ENCODE results near the gene IFI16.

IFI16 gene

DNA sequence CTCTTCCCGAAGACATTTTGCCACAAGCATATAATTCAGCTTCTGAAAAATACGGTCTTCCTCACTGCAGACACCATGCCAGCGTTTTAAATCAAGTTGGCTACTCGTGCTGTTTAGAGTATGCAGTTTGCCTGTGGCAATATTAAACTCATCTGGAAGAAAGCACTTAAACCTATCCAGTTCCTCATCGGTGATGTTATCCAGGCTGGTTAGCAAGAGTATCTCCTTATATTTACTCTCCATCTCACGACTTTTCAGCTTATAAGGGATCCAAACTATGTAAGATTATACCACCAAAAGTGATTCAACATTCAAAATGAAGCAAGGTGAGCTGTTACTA is 9.7 kb upstream of the IFI16 start:
- Histone ChIP-seq H4K91ac (ENCODE audit: low read depth, low read length) (no peak overlapping the region), H3K79me2 (ENCODE audit: control insufficient read depth, insufficient read depth, low read length, poor library complexity) (no peaks in the 10 kb centered on the region), H3K4me1 (ENCODE audit: control insufficient read depth in 1 of 2, insufficient read depth in 2 of 2, low read length in 2 of 2) (peaks cover 0 to 2% of the 10 kb centered on the region in 2 experiments), H3K4ac (ENCODE audit: low read depth, low read length) (no peak overlapping the region), H3K79me1 (ENCODE audit: low read length) (no peaks in the 10 kb centered on the region), H2AFZ (ENCODE audit: insufficient read depth, low read length, poor library complexity) (no peak overlapping the region), H2BK5ac (ENCODE audit: low read depth, low read length, poor library complexity) (no peak overlapping the region), H3K9me3 (ENCODE audit: insufficient read depth, low read depth, low read length) (no peaks in the 10 kb centered on the region), H2BK120ac (ENCODE audit: insufficient read depth, low read length, poor library complexity) (peak overlapping the region; percentile 17), H2BK12ac (ENCODE audit: low read length) (no peak overlapping the region), H3K27ac (ENCODE audit: low read depth, low read length) (peak overlapping the region; percentile 35), H3K27me3 (ENCODE audit: insufficient read depth, low read length) (no peaks in the 10 kb centered on the region), H3K9ac (ENCODE audit: low read length) (no peak overlapping the region), H3K14ac (ENCODE audit: low read length) (no peak overlapping the region), H3K23ac (ENCODE audit: low read length) (no peak overlapping the region), H3K36me3 (ENCODE audit: control insufficient read depth in 1 of 2, insufficient read depth in 2 of 2, low read length in 2 of 2) (no peaks in the 10 kb centered on the region), H3K4me3 (ENCODE audit: low read depth, low read length) (no peak overlapping the region), H4K12ac (ENCODE audit: low read depth, low read length) (no peak overlapping the region), H2AK5ac (ENCODE audit: low read length) (no peak overlapping the region), H3K4me2 (ENCODE audit: low read length) (peak overlapping the region; percentile 62), H3K18ac (ENCODE audit: low read length) (no peak overlapping the region), H4K8ac (ENCODE audit: low read depth, low read length) (no peak overlapping the region)
- no CpG with 5 or more reads among the region's 6 CpGs for WGBS (ENCODE audit: extremely low coverage, insufficient coverage, insufficient read length)
- no peak for DNase-seq

DNA sequence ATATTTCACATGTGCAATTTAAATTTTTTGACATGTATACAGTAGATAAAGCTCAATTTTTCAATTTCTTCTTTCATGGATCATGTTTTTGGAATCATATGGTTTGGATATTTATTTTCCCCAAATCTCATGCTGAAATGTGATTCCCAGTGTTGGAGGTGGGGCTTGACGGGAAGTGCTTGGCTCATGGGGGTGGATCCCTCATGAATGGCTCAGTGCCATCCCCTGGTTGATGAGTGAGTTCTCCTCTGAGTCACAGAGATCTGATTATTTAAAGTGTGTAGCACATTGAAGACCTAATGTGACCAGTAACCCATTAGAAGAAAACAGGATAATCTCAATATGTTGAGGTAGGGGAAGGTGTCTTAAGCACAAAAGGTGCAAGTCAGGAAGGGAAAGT is 9.1 kb upstream of the IFI16 start:
- Histone ChIP-seq H3K18ac (ENCODE audit: low read length) (no peak overlapping the region), H3K14ac (ENCODE audit: low read length) (no peak overlapping the region), H3K4me1 (ENCODE audit: control insufficient read depth in 1 of 2, insufficient read depth in 2 of 2, low read length in 2 of 2) (peaks cover 0 to 4% of the 10 kb centered on the region in 2 experiments), H3K9me3 (ENCODE audit: insufficient read depth, low read depth, low read length) (no peaks in the 10 kb centered on the region), H4K8ac (ENCODE audit: low read depth, low read length) (no peak overlapping the region), H3K4me3 (ENCODE audit: low read depth, low read length) (no peak overlapping the region), H3K4ac (ENCODE audit: low read depth, low read length) (no peak overlapping the region), H3K23ac (ENCODE audit: low read length) (no peak overlapping the region), H3K27ac (ENCODE audit: low read depth, low read length) (no peak overlapping the region), H2BK120ac (ENCODE audit: insufficient read depth, low read length, poor library complexity) (no peak overlapping the region), H3K9ac (ENCODE audit: low read length) (no peak overlapping the region), H2BK5ac (ENCODE audit: low read depth, low read length, poor library complexity) (no peak overlapping the region), H4K91ac (ENCODE audit: low read depth, low read length) (no peak overlapping the region), H3K79me1 (ENCODE audit: low read length) (no peaks in the 10 kb centered on the region), H4K12ac (ENCODE audit: low read depth, low read length) (no peak overlapping the region), H2BK12ac (ENCODE audit: low read length) (no peak overlapping the region), H3K27me3 (ENCODE audit: insufficient read depth, low read length) (no peaks in the 10 kb centered on the region), H2AK5ac (ENCODE audit: low read length) (no peak overlapping the region), H3K36me3 (ENCODE audit: control insufficient read depth in 1 of 2, insufficient read depth in 2 of 2, low read length in 2 of 2) (no peaks in the 10 kb centered on the region), H2AFZ (ENCODE audit: insufficient read depth, low read length, poor library complexity) (no peak overlapping the region), H3K4me2 (ENCODE audit: low read length) (no peak overlapping the region), H3K79me2 (ENCODE audit: control insufficient read depth, insufficient read depth, low read length, poor library complexity) (no peaks in the 10 kb centered on the region)
- peak in 1 of 2 donors; percentile 13 for DNase-seq
- no CpG with 5 or more reads among the region's 1 CpG for WGBS (ENCODE audit: extremely low coverage, insufficient coverage, insufficient read length)

GRCh38 chr1:159005161-159005560 is 4.5 kb upstream of the IFI16 start:
- peaks cover 0 to 6% of the 10 kb centered on the region in 2 experiments for H3K4me1 ChIP-seq (ENCODE audit: control insufficient read depth in 1 of 2, insufficient read depth in 2 of 2, low read length in 2 of 2)
- no peak overlapping the region for H3K14ac ChIP-seq (ENCODE audit: low read length)
- no peaks in the 10 kb centered on the region for H3K79me2 ChIP-seq (ENCODE audit: control insufficient read depth, insufficient read depth, low read length, poor library complexity)
- no peaks in the 10 kb centered on the region for H3K27me3 ChIP-seq (ENCODE audit: insufficient read depth, low read length)
- no peak overlapping the region for H3K4me2 ChIP-seq (ENCODE audit: low read length)
- H3K18ac ChIP-seq (ENCODE audit: low read length): no peak overlapping the region
- no peaks in the 10 kb centered on the region for H3K9me3 ChIP-seq (ENCODE audit: insufficient read depth, low read depth, low read length)
- no peaks in the 10 kb centered on the region for H3K79me1 ChIP-seq (ENCODE audit: low read length)
- no peak overlapping the region for H4K12ac ChIP-seq (ENCODE audit: low read depth, low read length)
- H2AK5ac ChIP-seq (ENCODE audit: low read length): no peak overlapping the region
- H3K4me3 ChIP-seq (ENCODE audit: low read depth, low read length): no peak overlapping the region
- no peak overlapping the region for H2AFZ ChIP-seq (ENCODE audit: insufficient read depth, low read length, poor library complexity)
- no peak for DNase-seq
- H2BK12ac ChIP-seq (ENCODE audit: low read length): no peak overlapping the region
- H2BK5ac ChIP-seq (ENCODE audit: low read depth, low read length, poor library complexity): no peak overlapping the region
- no peak overlapping the region for H3K23ac ChIP-seq (ENCODE audit: low read length)
- H3K36me3 ChIP-seq (ENCODE audit: control insufficient read depth in 1 of 2, insufficient read depth in 2 of 2, low read length in 2 of 2): no peaks in the 10 kb centered on the region
- no peak overlapping the region for H3K4ac ChIP-seq (ENCODE audit: low read depth, low read length)
- H4K8ac ChIP-seq (ENCODE audit: low read depth, low read length): no peak overlapping the region
- no peak overlapping the region for H3K27ac ChIP-seq (ENCODE audit: low read depth, low read length)
- H2BK120ac ChIP-seq (ENCODE audit: insufficient read depth, low read length, poor library complexity): no peak overlapping the region
- no peak overlapping the region for H3K9ac ChIP-seq (ENCODE audit: low read length)
- H4K91ac ChIP-seq (ENCODE audit: low read depth, low read length): no peak overlapping the region

- no peak overlapping the region for H2BK5ac ChIP-seq (ENCODE audit: low read depth, low read length, poor library complexity)
- no peak overlapping the region for H2BK120ac ChIP-seq (ENCODE audit: insufficient read depth, low read length, poor library complexity)
- no CpG with 5 or more reads among the region's 6 CpGs for WGBS (ENCODE audit: extremely low coverage, insufficient coverage, insufficient read length)
- no peak overlapping the region for H3K27ac ChIP-seq (ENCODE audit: low read depth, low read length)
- H2AK5ac ChIP-seq (ENCODE audit: low read length): no peak overlapping the region
- H3K4me1 ChIP-seq (ENCODE audit: control insufficient read depth in 1 of 2, insufficient read depth in 2 of 2, low read length in 2 of 2): peaks cover 0 to 5% of the 10 kb centered on the region in 2 experiments
- H3K4me3 ChIP-seq (ENCODE audit: low read depth, low read length): no peak overlapping the region
- no peak overlapping the region for H3K18ac ChIP-seq (ENCODE audit: low read length)
- no peak overlapping the region for H4K12ac ChIP-seq (ENCODE audit: low read depth, low read length)
- H3K27me3 ChIP-seq (ENCODE audit: insufficient read depth, low read length): no peaks in the 10 kb centered on the region
- no peak overlapping the region for H2BK12ac ChIP-seq (ENCODE audit: low read length)
- H4K8ac ChIP-seq (ENCODE audit: low read depth, low read length): no peak overlapping the region
- no peaks in the 10 kb centered on the region for H3K79me1 ChIP-seq (ENCODE audit: low read length)
- no peak overlapping the region for H4K91ac ChIP-seq (ENCODE audit: low read depth, low read length)
- H3K4ac ChIP-seq (ENCODE audit: low read depth, low read length): no peak overlapping the region
- H3K9ac ChIP-seq (ENCODE audit: low read length): no peak overlapping the region
- no peaks in the 10 kb centered on the region for H3K9me3 ChIP-seq (ENCODE audit: insufficient read depth, low read depth, low read length)
- H3K36me3 ChIP-seq (ENCODE audit: control insufficient read depth in 1 of 2, insufficient read depth in 2 of 2, low read length in 2 of 2): no peaks in the 10 kb centered on the region
- no peaks in the 10 kb centered on the region for H3K79me2 ChIP-seq (ENCODE audit: control insufficient read depth, insufficient read depth, low read length, poor library complexity)
- H3K14ac ChIP-seq (ENCODE audit: low read length): no peak overlapping the region
- no peak for DNase-seq
- no peak overlapping the region for H2AFZ ChIP-seq (ENCODE audit: insufficient read depth, low read length, poor library complexity)
- H3K23ac ChIP-seq (ENCODE audit: low read length): no peak overlapping the region
- H3K4me2 ChIP-seq (ENCODE audit: low read length): peak overlapping the region; percentile 5
Measured at GRCh38 chr1:159005676-159006075, 4.0 kb upstream of the IFI16 start.
